Astrocyte (in vitro differentiated cells and primary cell): ENCODE measurements around the gene SPHK2.

Source experiments
- CTCF ChIP-seq: IDR thresholded peaks from 2 replicates; pipeline ENCODE4 v1.5.1; 2011; ENCODE audit warnings: low read depth, mild to moderate bottlenecking, inconsistent platforms, low read length, moderate library complexity; ENCODE audit not compliant: insufficient read depth
- EZH2 ChIP-seq: IDR thresholded peaks from 2 replicates; pipeline ENCODE4 v1.6.1; 2012; ENCODE audit warnings: mild to moderate bottlenecking, low read length, inconsistent platforms; ENCODE audit not compliant: insufficient read depth

- no peak for TF ChIP-seq CTCF
- TF ChIP-seq EZH2, result no peak
Measured at GRCh38 chr19:48676887-48677286, 57.6 kb downstream of the SPHK2 start.
